HG02870 (cell line): ENCODE data around the gene SHISAL2A.

Source experiments
- ATAC-seq: cut with Tn5 transposase; IDR thresholded peaks from one replicate; pipeline ENCODE4 v1.9.1; 2021; ENCODE audit warnings: mild to moderate bottlenecking, moderate library complexity; ENCODE audit not compliant: unreplicated experiment

The SHISAL2A gene

DNA sequence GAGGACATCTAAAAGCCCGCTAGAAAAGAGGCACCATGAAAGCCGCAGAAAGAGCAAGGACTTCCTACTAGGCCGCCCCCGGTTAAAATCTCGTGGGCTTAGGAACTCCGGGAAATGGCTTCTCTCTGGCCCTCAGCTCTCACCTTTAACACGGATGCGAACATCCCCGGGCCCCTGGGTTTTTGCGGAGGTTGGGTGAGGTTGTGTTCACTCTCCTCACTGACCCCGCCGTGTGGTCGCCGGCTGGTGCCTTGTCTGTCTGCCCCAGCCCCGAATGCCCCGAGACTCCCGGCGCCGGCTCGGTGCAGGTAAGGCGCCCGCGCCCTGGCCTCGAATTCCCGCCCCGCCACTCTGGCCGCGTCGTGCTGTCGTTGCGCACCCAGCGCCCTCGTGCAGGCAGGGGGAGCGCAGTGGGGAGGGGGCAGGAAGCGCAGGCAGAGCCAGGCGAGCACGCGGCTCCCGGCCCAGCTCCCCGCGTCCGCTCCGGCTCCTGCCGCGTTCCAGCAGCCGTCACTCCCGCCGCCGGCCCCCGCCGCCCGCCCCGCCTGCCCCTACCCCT, at the start of gene SHISAL2A:
TSS of gene SHISAL2A (plus strand) at position 437 of the 559 bp plus-strand sequence. CDS start 326 bp downstream, outside the sequence.
- ATAC-seq, result no peak

DNA sequence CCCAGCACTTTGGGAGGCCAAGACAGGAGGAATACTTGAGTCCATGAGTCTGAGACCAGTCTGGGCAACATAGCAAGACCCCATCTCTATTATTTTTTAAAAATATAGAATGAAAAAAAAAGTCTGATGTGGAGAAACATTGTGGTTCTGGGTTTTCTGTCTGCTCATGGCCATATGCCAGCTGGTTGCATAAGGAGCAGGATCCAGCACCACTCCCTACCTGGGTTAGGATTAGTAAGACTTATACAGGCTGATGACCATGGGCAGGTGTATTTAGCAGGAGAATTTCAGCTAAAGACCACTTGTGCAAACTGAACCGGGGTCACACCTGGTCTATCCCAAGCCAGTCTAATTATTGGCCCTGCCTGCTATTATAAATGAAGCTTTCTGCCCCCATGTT, 47.5 kb upstream of the SHISAL2A start:
- ATAC-seq, result no peak

DNA sequence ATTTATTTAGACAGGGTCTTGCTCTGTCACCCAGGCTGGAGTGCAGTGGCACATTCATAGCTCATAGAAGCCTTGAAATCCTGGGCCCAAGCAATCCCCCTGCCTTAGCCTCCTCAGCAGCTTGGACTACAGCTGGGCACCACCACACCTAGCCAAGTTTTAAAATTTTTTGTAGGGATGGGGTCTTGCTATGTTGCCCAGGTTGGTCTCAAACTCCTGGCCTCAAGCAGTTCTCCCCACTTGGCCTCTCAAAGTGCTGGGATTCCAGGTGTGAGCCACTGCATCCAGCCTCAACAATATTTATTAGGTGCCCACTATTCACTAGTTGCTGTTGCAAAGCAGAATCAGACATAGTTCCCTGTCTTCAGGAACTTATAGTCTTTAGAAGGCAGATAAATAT, 44.9 kb upstream of the SHISAL2A start:
- no peak for ATAC-seq

DNA sequence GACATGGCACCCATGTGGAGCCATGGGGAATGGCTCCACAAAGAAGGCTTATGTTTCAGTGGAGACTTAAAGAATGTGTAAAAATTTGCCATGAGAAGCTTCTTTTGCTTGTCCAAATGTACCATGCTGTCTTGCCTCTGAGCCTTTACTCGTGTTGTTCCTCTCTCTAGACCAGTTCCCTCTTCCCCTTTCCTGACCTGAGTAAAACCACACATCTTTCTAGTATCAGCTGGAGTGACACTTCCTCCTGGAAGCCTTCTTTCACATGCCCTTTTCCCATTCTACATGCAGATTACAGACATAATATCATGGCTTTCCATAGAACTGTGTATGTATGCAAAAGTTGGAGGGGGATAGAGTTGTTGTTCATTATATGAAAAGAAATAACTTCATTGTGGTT, 44.4 kb upstream of the SHISAL2A start:
- ATAC-seq, result no peak

DNA sequence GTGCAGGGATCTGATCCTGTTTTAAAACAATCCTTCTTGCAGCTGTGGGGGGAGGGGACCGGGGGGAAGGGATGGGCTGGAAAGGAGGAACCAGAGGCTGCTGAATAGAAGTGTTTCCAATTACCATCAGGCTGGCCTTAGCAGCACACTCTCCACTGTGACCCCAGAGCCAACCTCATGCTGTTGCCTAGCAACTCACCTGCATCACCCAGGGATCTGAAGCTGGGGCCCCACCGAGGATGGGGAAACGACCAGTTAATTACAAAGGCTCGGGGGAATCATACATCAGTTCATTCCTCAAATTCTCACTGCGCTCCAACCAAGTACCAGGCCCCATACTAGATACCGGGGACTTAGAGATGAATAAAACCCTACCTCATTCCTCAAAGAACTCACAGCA, 42.7 kb upstream of the SHISAL2A start:
- ATAC-seq, result no peak

DNA sequence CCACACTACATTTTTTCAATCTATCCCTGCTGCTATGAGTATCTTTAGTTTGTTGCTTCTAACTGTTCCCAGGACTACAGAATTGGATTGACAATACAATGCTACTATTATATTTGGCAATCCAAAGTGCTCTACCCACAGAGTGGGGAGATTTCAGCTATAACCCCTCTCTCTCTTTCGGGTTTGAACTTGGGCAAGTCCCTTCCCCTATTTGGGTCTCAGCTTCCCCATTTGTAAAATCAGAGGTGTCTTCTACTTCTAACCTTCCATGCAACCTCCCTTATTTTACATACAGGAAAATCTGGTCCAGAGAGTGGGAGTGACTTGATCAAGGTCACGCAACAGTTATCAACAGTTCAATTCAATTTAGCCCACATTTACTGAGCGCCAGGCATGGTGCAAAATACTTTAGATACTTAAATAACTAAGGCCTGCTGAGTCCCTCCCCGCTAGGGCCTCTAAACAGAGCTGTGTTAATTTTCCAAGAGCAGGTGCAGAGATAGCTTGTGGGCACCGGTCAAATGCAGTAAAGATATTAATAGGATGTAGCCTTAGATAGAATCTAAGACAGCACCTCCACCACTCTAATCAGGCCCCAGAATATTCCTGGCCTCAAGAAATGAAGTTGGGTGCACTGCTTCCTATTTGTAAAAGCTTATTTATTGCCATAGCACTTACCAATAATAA, 40.2 kb upstream of the SHISAL2A start:
- no peak for ATAC-seq

DNA sequence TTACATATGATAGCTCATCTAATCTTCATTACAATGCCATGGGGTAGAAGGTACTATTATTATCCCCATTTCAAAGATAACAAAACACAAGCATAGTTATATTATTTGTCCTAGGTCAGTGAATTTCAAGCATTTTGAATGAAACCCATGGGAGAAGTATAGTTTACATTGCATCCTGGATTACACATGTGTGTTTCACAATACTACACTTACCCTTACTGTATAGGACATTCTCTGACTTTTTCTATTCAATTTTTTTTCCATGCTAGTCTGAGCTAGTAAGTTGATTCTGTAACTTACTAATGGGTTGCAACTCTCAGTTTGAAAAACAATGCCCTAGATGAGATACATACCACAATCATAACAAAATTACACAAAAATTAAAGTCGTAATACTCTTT, 39.5 kb upstream of the SHISAL2A start:
- no peak for ATAC-seq

DNA sequence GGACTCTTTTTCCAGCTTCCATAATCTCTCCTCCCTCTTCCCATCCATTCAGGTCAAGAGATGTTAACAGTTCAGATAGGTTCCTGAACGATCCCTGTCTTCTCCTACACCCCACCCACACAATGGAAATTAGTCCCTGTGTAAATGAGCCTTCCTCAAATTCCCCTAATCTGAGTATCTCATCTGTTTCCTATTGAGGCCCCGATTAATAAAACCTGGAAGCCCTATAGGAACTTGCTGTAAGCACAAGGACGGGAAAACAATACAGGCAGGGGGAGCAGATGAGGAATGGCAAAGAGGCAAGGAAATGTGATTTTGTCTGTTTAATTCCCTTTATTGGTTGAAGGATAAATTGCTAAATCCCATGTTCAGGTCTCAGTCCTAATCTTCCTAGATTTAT, 37.9 kb upstream of the SHISAL2A start:
- no peak for ATAC-seq

DNA sequence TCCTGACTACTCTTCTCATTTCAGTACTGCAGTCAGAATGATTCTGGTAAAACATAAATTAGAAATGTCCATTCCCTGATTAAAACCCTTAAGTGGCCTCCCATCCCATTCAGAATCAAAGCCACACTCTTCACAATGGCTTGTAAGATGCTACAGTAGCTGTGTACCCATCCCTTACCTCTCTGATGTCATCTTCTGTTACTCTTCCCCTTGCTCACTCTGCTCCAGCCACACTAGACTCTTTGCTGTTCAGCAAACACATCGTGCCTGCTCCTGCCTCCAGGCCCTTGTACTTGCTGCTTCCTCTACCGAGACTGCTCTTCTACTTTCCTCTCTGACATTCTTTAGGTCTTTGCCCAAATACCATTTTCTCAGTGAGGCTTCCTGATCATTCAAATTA, 35.1 kb upstream of the SHISAL2A start:
- no peak for ATAC-seq

DNA sequence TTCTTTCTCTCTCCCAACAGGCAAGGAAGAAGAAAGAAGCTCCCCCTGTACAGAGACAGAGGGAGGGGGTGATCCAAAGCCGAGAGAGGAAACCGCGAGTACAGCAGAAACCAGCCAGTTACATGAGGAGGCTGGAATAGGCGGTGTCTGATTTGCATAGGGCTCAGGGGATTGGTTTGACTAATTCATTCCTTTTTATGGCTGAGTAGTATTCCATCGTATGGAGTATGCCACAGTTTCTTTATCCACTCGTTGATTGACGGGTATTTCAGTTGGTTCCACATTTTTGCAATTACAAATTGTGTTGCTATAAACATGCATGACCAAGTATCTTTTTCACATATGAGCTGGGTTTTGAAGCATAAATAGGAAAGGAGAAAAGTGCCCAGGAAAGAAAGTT, 34.2 kb upstream of the SHISAL2A start:
- ATAC-seq, result no peak

DNA sequence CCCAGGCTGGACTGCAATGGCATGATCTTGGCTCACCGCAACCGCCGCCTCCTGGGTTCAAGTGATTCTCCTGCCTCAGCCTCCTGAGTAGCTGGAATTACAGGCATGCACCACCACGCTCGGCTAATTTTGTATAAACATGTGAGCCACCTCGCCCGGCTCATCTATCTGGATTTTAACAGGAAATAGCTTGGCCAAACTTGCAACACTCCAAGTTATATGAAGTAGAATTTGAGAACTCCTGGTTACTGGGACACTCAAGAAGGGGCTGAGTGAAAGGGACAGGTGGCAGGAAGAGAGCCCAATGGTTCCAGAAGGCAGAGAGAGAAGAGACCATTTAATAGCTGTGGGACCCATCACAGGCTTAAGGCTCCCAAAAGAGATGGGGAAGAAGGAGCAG, 33.7 kb upstream of the SHISAL2A start:
- no peak for ATAC-seq

DNA sequence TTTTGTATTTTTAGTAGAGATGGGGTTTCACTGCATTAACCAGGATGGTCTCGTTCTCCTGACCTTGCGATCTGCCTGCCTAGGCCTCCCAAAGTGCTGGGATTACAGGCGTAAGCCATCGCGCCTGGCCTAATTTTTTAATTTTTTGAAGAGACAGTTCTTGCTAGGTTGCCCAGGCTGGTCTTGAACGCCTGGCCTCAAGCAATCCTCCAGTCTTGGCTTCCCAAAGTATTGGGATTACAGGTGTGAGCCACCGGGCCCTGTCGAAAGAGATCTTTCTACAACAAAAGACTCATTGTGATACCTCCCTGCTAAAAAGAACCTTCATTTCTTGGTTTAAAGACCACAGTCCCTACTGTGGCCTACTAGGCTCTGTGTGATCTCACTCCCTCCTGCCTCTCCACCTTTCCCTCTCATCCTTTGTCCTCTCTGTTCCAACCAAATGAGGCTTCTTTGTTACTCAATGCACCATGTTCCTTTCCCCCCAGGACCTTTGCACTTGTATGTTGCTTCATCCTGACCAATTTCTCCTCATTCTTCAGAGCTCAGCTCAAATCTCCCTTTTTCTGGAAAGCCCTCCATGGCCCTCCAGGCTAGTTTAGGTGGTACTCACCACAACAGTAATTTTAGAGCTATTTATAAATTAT, 32.3 kb upstream of the SHISAL2A start:
- ATAC-seq, result no peak

DNA sequence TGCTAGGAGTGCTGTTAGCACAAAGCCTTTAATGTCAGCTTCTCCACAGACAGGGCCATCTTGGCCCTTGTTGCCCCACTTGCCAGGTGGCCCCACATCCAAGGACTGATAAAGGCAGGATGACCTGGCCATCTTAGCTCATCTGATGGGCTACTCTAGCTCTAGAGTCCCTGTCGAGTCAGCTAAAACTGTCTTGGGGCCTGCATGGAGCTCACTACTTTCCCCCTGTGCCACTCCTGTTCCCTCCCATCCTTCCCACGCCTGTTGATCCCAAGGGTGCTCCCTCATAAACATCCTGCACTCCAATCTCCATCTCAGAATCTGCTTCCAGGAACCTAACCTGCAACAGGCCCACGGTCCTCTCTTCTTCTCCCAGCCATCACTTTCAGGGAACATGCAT, 31.4 kb upstream of the SHISAL2A start:
- ATAC-seq, result no peak

DNA sequence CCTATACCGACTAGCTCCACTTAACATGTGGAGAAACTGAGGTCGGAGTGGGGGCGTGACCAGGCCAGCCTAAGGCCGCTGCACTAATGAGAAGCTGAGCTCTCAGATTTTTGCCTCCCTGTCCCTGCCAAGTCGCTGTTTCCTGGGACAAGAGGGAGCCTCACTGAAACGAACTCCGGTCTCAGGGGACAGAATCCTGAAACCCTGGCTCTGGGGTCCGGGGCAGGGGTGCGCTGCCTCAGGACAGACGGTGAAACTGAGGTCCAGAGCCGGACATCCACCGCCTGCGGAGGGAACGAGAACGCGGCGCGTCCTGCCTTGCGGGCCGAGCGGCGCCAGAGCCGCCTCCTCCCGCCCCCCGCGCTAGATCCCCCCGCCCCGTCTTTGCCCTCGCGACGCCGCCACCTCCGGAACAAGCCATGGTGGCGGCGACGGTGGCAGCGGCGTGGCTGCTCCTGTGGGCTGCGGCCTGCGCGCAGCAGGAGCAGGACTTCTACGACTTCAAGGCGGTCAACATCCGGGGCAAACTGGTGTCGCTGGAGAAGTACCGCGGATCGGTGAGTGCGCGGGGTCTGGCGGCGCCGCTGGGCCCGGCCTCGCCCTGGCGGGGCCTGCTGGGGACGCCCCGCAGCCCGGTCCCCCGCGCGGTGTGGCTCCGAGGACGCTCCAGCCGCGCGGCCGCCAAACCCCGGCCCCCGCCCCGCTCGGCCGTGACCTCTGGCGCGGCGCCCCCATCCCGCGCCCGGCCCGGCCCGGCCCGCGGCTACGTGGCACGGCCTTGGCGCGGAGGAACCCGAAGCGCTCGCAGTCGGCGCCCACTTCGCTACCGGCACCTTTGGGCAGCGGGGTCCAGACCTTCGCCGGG, 30.7 kb upstream of the SHISAL2A start, which contains the start of gene GPX7:
TSS of gene GPX7 (plus strand) at position 381 of the 865 bp plus-strand sequence. CDS start at position 420, 39 bp downstream.
- no peak for ATAC-seq

DNA sequence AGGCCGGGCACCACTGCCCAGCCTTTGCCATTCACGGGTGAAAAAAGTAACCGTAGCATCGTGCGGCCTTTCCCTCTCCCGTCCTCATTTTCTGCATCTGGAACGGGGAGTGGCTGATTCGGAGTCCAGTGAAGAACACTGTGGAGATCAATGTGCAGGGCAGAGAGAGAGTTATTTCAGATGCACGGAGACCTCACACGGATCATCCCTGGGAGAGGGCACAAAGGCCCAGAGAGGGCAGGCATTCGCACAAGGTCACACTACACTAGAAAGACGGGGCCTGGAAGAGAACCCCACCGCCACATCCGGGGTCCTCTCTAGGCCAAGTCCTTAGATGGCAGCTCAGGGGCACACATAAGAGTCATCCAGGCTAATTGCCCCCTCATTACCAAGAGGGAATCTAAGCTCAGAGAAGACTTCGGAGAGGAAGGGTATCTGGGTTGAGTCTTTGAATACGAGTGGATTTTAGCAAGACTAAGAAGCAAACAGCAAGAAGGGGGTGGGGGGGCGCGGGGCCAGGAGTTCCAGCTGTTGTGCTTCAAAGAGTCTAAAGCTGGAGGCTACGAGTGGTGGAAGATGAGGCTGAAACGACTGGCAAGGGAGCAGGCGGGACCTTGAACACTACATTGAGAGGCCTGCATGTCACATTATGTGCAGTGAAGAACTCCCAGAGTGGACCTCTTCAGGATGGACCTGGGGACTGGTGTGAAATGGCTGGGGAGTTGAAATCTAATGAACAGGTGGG, 29.9 kb upstream of the SHISAL2A start:
- ATAC-seq, result no peak

DNA sequence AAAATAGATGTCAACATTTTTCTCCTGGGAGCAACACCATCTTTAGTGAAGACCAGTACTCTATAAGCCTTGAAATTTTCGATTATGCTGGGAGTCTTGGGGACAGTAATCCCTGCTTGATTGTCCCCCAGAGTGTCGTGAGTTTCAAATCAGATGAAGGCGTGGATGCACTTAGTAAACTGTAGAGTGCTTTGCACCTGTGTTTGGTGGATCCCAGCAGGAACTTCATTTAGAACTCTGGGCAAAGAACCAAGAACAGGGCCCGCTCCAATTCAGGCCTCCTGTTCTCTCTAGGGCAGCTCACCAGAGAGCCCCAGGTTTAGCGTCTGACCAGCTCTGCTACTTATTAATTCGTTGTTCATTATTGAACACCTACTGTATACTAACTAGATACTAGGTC, 29.3 kb upstream of the SHISAL2A start:
- ATAC-seq, result no peak

DNA sequence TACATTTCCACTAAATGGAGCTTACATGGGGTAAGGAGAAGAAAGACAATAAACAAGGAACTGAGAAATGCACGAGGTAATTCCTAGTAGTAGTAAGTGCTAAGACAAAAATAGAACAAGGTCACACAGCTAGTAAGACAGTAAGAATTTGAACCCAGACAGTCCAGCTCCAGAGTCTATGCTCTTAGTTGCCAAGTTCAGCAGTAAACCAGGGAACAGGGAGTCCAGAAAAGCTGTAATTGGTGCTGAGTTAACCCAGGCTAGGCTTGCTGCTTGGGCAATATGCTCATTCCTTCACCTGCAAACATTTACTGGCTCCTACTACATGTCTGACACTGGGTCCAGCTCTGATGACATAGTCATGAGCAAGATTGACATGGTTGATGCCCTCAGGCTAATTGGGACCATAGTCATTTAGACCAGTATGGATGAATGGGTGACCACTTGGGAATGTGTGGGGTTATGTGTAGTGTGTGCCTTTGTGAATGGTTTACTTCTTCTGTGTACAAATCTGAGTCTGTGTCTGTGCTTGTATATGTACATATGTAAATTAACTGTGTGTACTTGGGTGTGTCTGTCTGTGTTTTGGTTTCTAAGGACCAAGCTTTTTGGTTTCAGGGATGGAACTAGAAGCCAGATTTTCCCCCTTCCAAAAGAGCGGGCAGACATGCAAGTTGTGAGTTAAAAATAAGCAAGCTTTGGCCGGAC, 28.8 kb upstream of the SHISAL2A start:
- ATAC-seq, result no peak

DNA sequence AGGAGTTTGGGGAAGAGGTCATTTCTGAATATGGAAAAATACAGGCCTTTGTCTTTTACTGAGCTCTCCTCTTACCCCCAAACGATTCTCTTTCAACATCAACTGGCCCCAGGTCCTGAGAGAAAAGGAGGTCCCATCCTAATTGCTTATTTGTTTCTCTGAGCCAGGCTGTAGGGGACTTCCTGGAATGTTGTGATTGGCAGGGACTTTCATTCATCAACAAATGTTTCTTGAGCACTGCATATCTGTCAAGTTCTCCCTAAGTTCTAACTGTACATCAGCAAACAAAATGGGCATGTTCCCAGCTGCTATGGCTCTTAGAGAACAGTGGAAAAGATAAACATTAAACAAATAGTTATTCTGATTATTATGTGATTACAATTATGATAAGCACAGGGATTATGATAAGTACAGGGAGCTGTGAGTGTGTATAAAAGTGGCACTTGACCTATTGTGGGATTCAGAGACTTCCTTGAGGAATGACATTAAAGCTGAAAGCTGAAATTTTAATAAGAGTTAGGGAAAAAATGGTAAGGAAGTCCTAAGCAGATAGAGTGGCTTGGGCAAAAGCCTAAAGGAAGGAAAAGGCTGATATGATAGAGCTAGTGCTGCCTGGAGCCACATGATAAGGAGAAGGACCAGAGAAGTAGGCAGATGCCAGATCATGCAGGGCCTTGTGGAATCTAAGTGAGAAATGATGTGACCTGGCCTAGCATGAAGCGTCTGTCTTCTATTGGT, 19.2 kb upstream of the SHISAL2A start:
- ATAC-seq, result no peak

DNA sequence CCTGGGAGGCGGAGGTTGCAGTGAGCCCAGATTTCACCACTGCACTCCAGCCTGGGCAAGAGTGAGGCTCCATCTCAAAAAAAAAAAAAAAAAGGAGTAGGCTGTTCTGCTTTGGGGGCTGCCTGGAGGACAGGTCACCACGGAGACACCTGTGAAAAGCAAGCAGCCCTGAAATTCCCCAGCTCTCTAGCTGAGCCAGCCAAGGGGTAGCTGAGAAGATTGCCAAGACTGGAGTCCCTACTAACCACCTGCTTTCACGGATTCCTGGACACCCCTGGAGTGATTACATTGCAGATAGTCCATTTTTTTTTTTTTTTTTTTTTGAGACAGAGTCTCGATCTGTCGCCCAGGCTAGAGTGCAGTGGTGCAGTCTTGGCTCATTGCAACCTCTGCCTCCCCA, 18.3 kb upstream of the SHISAL2A start:
- no peak for ATAC-seq
